Activated CD8-positive, alpha-beta memory T cell treated with anti-CD3 and anti-CD28 coated beads for 48 hours (primary cell): ENCODE measurements around the gene FMNL3.

Experiments used
- DNase-seq, 3 experiments: peaks; one replicate each; pipeline ENCODE4 v3.0.0-alpha.2; 2020; ENCODE audit warnings: low read depth in 2 of 3, low spot score in 2 of 3

The FMNL3 gene

GRCh38 chr12:49655595-49656236 lies 51.5 kb downstream of the FMNL3 start:
- no peak for DNase-seq

DNA sequence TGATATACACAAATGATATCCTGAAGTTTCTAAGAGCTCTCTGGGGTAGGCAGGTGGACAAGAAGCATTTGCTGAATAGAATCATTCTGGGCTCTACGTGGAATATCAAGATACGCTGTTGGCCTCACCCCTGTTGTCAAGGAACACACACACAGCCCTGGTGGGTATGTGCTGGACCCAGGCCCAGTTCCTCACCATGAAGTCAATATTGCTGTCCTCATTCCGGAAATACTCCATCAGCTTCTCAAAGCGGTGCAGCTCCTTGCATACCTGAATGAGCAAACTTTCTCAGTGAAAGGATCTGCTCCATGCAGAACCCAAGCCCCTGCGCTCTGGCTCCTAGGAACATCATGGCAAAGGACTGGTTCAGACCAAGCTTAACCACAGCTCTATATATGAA lies 52.5 kb downstream of the FMNL3 start:
- no peak for DNase-seq

- DNase-seq: no peak
Observed at GRCh38 chr12:49652921-49653520, 54.2 kb downstream of the FMNL3 start.

- DNase-seq: no peak
Observed at GRCh38 chr12:49651855-49652254, 55.4 kb downstream of the FMNL3 start.

GRCh38 chr12:49649892-49650291 lies 57.3 kb downstream of the FMNL3 start:
- DNase-seq: no peak

DNA sequence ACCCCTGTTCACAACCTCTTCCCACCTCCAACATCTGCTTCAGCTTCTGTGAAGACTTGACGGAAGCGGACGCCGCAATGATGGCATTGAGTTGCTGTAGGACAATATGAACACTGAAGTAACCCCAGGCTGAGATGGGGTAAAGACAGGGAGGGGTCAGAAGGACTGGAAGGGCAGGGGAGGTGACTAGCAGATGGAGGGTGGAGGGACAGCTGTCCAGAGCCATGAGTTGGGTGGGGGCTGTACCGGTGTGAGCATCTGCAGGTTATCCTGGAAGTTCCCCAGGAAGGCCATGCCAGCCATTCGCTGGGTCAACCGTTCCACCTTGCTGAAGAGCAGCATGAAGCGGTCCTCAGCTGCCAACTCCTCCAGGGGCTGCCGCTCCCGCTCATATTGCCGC lies 57.8 kb downstream of the FMNL3 start:
- DNase-seq: no peak

DNA sequence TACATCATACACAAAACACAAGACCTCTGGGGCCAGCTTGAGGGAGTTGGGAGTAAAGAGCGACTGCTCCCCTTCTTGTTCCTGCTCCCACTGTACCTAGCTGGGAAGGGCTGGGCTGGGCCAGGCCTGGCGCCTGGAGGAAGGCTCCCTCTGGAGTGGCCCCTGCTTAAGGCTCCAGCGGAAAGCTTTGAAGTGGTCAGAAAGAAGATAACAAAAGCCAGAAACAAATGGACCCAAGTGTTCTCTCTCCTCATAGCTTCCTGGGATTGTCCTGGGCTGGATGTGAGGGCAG lies 58.5 kb downstream of the FMNL3 start:
- no peak for DNase-seq

GRCh38 chr12:49647827-49648711 lies 59.1 kb downstream of the FMNL3 start:
- no peak for DNase-seq

- no peak for DNase-seq
Observed at GRCh38 chr12:49646871-49647654, 60.1 kb downstream of the FMNL3 start.

DNA sequence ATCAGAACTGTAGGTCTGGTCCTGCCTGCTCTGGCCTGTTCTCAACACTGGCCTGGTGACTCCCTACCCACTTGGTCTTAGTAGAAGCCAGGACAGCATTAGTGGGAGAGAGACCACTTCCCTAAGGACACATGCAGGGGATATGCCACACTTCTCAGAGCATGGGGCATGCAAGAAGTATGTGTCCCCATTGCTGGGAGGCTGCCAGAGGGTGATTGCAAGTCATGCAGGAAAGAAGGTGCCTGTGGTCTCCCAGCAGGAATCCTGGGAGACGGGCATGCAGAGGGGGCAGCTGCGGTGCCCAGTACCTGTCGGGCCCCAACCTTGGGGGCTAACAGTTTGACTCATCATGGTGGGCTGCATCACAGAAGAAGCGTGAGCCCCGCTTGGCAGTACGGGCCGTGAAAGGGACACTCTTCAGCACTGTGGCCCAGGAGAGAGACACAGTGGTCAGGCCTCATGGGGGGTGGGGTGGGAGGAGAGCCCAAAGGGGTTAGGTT lies 60.8 kb downstream of the FMNL3 start:
- DNase-seq: no peak

DNA sequence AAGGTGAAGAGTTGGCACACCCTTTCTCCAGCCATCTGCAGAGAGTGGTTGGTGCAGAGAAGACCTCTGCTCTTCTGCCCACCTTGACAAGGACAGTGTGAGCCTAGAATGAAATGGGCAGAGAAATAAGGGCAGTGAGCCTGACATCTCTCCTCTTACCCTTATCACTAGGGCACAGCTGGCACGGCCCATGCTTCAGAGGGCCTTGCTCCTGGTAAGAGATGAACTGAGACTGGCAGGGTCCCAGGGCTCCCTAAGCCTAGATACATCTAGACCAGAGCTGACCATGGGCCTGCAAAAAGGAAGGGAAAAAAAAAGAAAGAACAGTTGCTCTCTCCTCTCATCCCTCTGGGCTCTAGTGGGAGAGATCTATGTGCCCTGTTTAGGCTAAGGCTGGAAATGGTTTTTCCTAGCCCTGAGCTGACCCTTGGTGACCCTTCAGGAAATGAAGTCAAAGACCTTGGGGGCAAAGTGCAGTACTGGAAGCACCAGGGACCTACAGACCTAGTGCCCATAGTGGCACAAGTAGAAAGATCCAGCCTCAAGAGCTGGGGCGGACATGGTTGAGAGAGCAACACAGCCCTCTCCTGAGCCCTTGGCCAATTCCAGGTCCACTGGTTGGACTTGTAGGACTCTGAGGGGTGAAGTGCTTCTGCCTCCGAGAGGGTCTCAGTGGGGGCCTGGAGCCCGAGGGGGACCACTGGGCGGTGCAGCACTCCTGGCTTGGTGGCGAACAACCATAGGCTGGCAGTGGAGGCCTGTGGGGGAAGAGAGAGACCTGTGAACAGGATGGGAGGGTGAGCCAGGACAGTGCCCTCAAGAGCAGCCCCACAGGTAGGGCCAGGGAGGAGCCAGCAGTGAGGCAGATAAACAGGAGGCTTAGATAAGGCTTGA lies 61.8 kb downstream of the FMNL3 start:
- no peak for DNase-seq

- DNase-seq: peak; percentile 46 to 58 (median 55)
Observed at GRCh38 chr12:49644620-49644994, 62.6 kb downstream of the FMNL3 start.

GRCh38 chr12:49643961-49644619 lies 63.1 kb downstream of the FMNL3 start:
- no peak for DNase-seq

GRCh38 chr12:49643135-49643534 lies 64.1 kb downstream of the FMNL3 start:
- no peak for DNase-seq

DNA sequence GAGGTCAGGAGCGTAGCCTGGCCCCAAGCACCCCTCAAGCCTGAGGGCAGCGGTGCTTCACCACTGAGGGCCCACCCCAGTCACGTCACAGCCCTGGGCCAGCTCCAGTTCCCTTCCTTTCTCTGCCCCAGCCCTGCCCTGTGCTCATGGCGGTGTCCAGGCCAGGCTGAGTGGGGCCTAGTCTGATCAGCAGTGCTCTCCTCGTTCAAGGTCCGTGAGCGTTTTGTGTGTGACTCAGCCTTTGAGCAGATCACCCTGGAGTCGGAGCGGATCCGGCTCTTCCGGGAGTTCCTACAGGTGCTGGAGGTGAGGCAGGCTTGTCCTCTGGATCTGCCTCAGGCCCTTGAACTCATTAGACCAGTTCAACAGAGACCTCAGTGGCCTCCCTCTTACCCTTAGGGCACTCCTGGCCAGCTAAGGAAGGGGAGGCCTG lies 64.8 kb downstream of the FMNL3 start:
- no peak for DNase-seq

- DNase-seq: no peak
Observed at GRCh38 chr12:49641748-49642369, 65.3 kb downstream of the FMNL3 start.

DNA sequence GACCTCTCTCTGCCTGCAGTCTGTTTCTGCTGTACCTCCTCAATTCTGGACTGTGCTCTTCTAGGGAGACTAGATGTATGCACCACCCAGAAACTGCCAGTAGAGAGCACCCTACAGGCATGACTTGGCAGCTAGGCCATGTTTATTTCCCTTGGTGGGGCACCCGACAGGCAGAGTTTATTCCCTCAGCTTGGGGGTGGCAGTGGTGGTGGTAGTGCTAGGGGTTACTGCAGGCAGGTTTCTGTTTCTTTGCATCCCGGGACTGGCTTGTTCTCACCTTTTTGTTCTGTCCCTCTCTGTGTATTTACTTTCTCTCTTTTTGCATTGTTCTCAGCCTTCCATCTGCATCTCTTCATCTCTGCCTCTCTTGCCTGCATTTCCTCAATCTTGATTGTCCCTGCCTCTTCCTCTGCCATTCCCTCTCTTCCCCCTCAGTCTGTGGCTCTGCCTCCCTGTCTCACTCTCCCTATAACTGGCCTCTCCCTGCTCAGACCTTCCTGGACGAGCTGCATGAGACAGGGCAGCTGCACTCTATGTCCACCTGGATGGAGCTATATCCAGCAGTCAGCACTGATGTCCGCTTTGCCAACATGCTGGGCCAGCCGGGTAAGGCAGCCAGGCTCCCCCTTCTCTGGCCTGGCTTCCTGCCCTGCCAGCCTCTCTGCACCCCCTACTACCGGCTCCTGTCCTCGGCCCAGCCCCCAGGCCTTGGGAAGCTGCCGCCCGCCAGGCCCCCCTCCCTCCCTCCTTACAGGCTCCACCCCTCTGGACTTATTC lies 70.0 kb downstream of the FMNL3 start:
- DNase-seq: peak in 1 of 3 experiments; percentile 29

DNA sequence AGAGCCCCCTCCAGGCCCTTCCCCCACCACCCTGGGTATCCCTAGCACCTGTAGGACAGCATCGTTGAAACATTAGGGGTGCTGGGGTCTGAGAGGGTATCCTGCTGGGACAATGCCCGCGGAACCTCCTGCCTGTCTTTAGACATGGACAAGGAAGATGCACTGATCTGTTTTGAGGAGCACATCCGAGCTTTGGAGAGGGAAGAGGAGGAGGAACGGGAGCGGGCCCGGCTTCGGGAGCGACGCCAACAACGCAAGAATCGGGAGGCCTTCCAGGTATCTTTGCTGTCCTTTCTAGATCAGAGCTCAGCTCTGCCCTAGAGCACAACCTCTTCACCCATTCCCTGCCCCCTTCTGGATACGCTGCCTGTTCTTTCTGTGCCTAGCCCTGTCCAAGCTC lies 70.6 kb downstream of the FMNL3 start:
- no peak for DNase-seq

- no peak for DNase-seq
Observed at GRCh38 chr12:49635656-49636055, 71.5 kb downstream of the FMNL3 start.
